ENCODE data around the gene NDFIP1.

GRCh38 chr5:142115937-142116614 lies 7.5 kb downstream of the NDFIP1 start:
- TF ChIP-seq POLR2A (IDR thresholded peaks at IDR 0.05; ENCODE audit: insufficient read depth in 1 of 2, low read depth in 2 of 2, low read length in 2 of 2) (no peak), NFATC3 (CRISPR knock-in tag; IDR thresholded peaks at IDR 0.05) (no peak), NFE2L1 (CRISPR knock-in tag; IDR thresholded peaks at IDR 0.05; ENCODE audit: borderline replicate concordance) (no peak), ZNF335 (CRISPR knock-in tag; IDR thresholded peaks at IDR 0.05) (no peak), THRA (CRISPR knock-in tag; IDR thresholded peaks at IDR 0.05; ENCODE audit: borderline replicate concordance) (no peak)
